Measurements from ENCODE around the gene EPOP. TPM values are rescaled to one million over a fixed set of nuclear protein-coding genes. Genes with fewer than 3 reads are reported as not detected.

EPOP gene
- total RNA-seq, 1 experiment from 2014 or later, result 12.6 TPM

- H3K9me2 ChIP-seq (replicated peaks; ENCODE audit: low read length), result no peaks in the 10 kb centered on the region
- CTCF ChIA-PET, result no interaction called here
- H3K27ac ChIP-seq (ENCODE audit: low read length), result no peak overlapping the region
- H3K27me3 ChIP-seq (ENCODE audit: low read length), result no peaks in the 10 kb centered on the region
- DNase-seq, result no peak
- no TSS peak for BruUV-seq (replicated peaks)
- no peaks in the 10 kb centered on the region for H3F3A ChIP-seq (ENCODE audit: low read length, unreplicated experiment)
- no peak overlapping the region for H3K4me3 ChIP-seq (ENCODE audit: low read length)
- intact Hi-C loops (cut with micrococcal nuclease), result no loop called here
- H3K79me2 ChIP-seq (ENCODE audit: low read length), result no peaks in the 10 kb centered on the region
- POLR2A ChIA-PET (ENCODE audit: unreplicated experiment), result no interaction called here
- no peak overlapping the region for H3K9ac ChIP-seq (ENCODE audit: low read length)
- H3K9me3 ChIP-seq (ENCODE audit: low read length), result no peaks in the 10 kb centered on the region
- H4K20me1 ChIP-seq (ENCODE audit: low read length), result no peaks in the 10 kb centered on the region
- no peak for TF ChIP-seq CTCF (conservative IDR thresholded peaks at IDR 0.05; ENCODE audit: low read depth, low read length)
- no peaks in the 10 kb centered on the region for H3K4me1 ChIP-seq (ENCODE audit: insufficient read depth, low read length)
- ATAC-seq, result no peak
- H3K4me2 ChIP-seq (ENCODE audit: low read length), result no peak overlapping the region
- no peaks in the 10 kb centered on the region for H3K36me3 ChIP-seq (ENCODE audit: low read depth, low read length)
- no peak overlapping the region for H2AFZ ChIP-seq (ENCODE audit: low read length)
These were observed 38.8 kb upstream of the EPOP start for GRCh38 chr17:38713456-38714075.

- no peak for ATAC-seq
- no peak for DNase-seq
- H3K4me2 ChIP-seq (ENCODE audit: low read length), result no peak overlapping the region
- BruUV-seq (replicated peaks), result no TSS peak
- H3K9me3 ChIP-seq (ENCODE audit: low read length), result no peaks in the 10 kb centered on the region
- no peak overlapping the region for H2AFZ ChIP-seq (ENCODE audit: low read length)
- H3K4me3 ChIP-seq (ENCODE audit: low read length), result no peak overlapping the region
- CTCF ChIA-PET, result no interaction called here
- H4K20me1 ChIP-seq (ENCODE audit: low read length), result no peaks in the 10 kb centered on the region
- no peaks in the 10 kb centered on the region for H3K4me1 ChIP-seq (ENCODE audit: insufficient read depth, low read length)
- POLR2A ChIA-PET (ENCODE audit: unreplicated experiment), result no interaction called here
- no peak overlapping the region for H3K27ac ChIP-seq (ENCODE audit: low read length)
- no peak for TF ChIP-seq EZH2 (IDR thresholded peaks at IDR 0.05; ENCODE audit: low read length, unreplicated experiment)
- no peak for TF ChIP-seq CTCF (conservative IDR thresholded peaks at IDR 0.05; ENCODE audit: low read depth, low read length)
- TF ChIP-seq EZH2phosphoT487 (IDR thresholded peaks at IDR 0.05; ENCODE audit: borderline replicate concordance, low read length), result no peak
- no peak overlapping the region for H3K9ac ChIP-seq (ENCODE audit: low read length)
- no peaks in the 10 kb centered on the region for H3K9me2 ChIP-seq (replicated peaks; ENCODE audit: low read length)
- H3K27me3 ChIP-seq (ENCODE audit: low read length), result no peaks in the 10 kb centered on the region
- peaks cover 7% of the 10 kb centered on the region; the same call in 1 of the 2 replicates for H3K79me2 ChIP-seq (ENCODE audit: low read length)
- intact Hi-C loops (cut with micrococcal nuclease), result no loop called here
- no peaks in the 10 kb centered on the region for H3K36me3 ChIP-seq (ENCODE audit: low read depth, low read length)
- H3F3A ChIP-seq (ENCODE audit: low read length, unreplicated experiment), result no peaks in the 10 kb centered on the region
These were observed 37.8 kb upstream of the EPOP start for GRCh38 chr17:38712593-38712992.

- intact Hi-C loops (cut with micrococcal nuclease), result no loop called here
- no peak overlapping the region for H3K27ac ChIP-seq (ENCODE audit: low read length)
- DNase-seq (no peak), ATAC-seq (no peak)
- no peak overlapping the region for H2AFZ ChIP-seq (ENCODE audit: low read length)
- ChIA-PET CTCF (no interaction called here), POLR2A (ENCODE audit: unreplicated experiment) (no interaction called here)
- peaks cover 14% of the 10 kb centered on the region for H3K79me2 ChIP-seq (ENCODE audit: low read length)
- H3K4me2 ChIP-seq (ENCODE audit: low read length), result no peak overlapping the region
- H3K9me2 ChIP-seq (replicated peaks; ENCODE audit: low read length), result no peaks in the 10 kb centered on the region
- H3K9ac ChIP-seq (ENCODE audit: low read length), result no peak overlapping the region
- no peaks in the 10 kb centered on the region for H3K36me3 ChIP-seq (ENCODE audit: low read depth, low read length)
- no peak overlapping the region for H3K4me3 ChIP-seq (ENCODE audit: low read length)
- no TSS peak for BruUV-seq (replicated peaks)
- no peak for TF ChIP-seq EZH2phosphoT487 (IDR thresholded peaks at IDR 0.05; ENCODE audit: borderline replicate concordance, low read length)
- no peak for TF ChIP-seq EZH2 (IDR thresholded peaks at IDR 0.05; ENCODE audit: low read length, unreplicated experiment)
- TF ChIP-seq CTCF (conservative IDR thresholded peaks at IDR 0.05; ENCODE audit: low read depth, low read length), result no peak
- H3K4me1 ChIP-seq (ENCODE audit: insufficient read depth, low read length), result peaks cover 3% of the 10 kb centered on the region; the same call in 1 of the 2 replicates
- no peaks in the 10 kb centered on the region for H3F3A ChIP-seq (ENCODE audit: low read length, unreplicated experiment)
- no peaks in the 10 kb centered on the region for H4K20me1 ChIP-seq (ENCODE audit: low read length)
- H3K27me3 ChIP-seq (ENCODE audit: low read length), result no peaks in the 10 kb centered on the region
- no peaks in the 10 kb centered on the region for H3K9me3 ChIP-seq (ENCODE audit: low read length)
These were observed 37.2 kb upstream of the EPOP start for GRCh38 chr17:38711792-38712571.
